ENCODE results near the gene OR56A3.

- TF ChIP-seq RAD21 (IDR thresholded peaks at IDR 0.05; ENCODE audit: low read length) (no peak), CTCF (IDR thresholded peaks at IDR 0.05) (no peak), REST (IDR thresholded peaks at IDR 0.05; ENCODE audit: low read depth, low read length) (no peak), FOXJ3 (CRISPR knock-in tag; IDR thresholded peaks at IDR 0.05) (no peak), EP300 (IDR thresholded peaks at IDR 0.05; ENCODE audit: borderline replicate concordance in 1 of 2, low read depth in 1 of 2, low read length in 1 of 2) (no peak), GATA2 (CRISPR knock-in tag; IDR thresholded peaks at IDR 0.05) (no peak), JUND (IDR thresholded peaks at IDR 0.05) (no peak)
Measured at GRCh38 chr11:5922749-5923426, 19.2 kb upstream of the OR56A3 start.

Data from SK-N-SH (cell line).